Ovary (tissue), 9 donors: ENCODE measurements around the gene LCOR. TPM values are rescaled to one million over a fixed set of nuclear protein-coding genes. Genes with fewer than 3 reads are reported as not detected.

Experiments
- DNase-seq, 5 donors: peaks; one replicate each; pipeline ENCODE4 v3.0.0-alpha.2; 2019 to 2020
- H3K27ac ChIP-seq, 2 donors: fragments of 200-600 bp; one replicate each; pipeline versions ENCODE4 v1.5.1 to v1.8.0; 2019 to 2022
- H3K27me3 ChIP-seq: fragments of 200-600 bp; one replicate; pipeline ENCODE4 v1.8.0; 2022
- H3K36me3 ChIP-seq: fragments of 200-600 bp; sonication (generic); one replicate; pipeline ENCODE4 v1.5.1; 2019
- H3K4me1 ChIP-seq: one replicate; pipeline ENCODE4 v1.8.1; 2013; ENCODE audit warnings: mild to moderate bottlenecking, moderate library complexity; ENCODE audit not compliant: insufficient read depth
- H3K4me3 ChIP-seq: fragments of 200-600 bp; sonication (generic); one replicate; pipeline ENCODE4 v1.5.1; 2017
- H3K9me3 ChIP-seq, 2 donors: fragments of 200-600 bp in 1 of 2; sonication (generic) in 1 of 2; one replicate each; pipeline versions ENCODE4 v1.5.1 to v1.8.1; 2013 to 2019; ENCODE audit warnings: mild to moderate bottlenecking in 1 of 2, moderate library complexity in 1 of 2
- EP300 ChIP-seq: sonication (generic); formaldehyde crosslinking; IDR thresholded peaks from one replicate; pipeline ENCODE4 v1.6.1; 2017; ENCODE audit warnings: antibody characterized with exemption
- POLR2A ChIP-seq: fragments of 450-650 bp; IDR thresholded peaks from one replicate; pipeline ENCODE4 v1.6.1; 2017; ENCODE audit warnings: antibody characterized with exemption, mild to moderate bottlenecking, moderate library complexity
- WGBS, 3 donors: extraction: QIAGEN DNeasy Blood & Tissue Kit in 1 of 3; methylation state at CpG; one replicate each; pipeline versions ENCODE4 v1.1.5 to v1.1.7; 2013 to 2017; 5-methylcytosine and 5-hydroxymethylcytosine counted together
- intact Hi-C, 4 donors: fragments of 100-400 bp; cut with DNase I; formaldehyde crosslinking; loops; one replicate each; pipeline versions ENCODE4 v1.11.0 to v1.15.1; 2022 to 2023
- polyA plus RNA-seq, 2 donors: library from polyadenylated mRNA; stranded (reverse); fragments of 200-250 nt in 1 of 2; fragments of 350-450 nt in 1 of 2; fragmentation: Illumina TruSeq in 1 of 2; extraction: RNeasy Lipid Tissue Mini Kit (QIAGEN cat#74804) in 1 of 2; gene quantifications; one replicate each; pipeline ENCODE4 v1.2.3, GENCODE V29; 2013 to 2014
- total RNA-seq, 7 donors: library from RNA; depleted of rRNA in 2 of 7; stranded (reverse); fragments of >200 nt in 2 of 7; fragmentation: NEBNext Ultra II Directional in 3 of 7; extraction: Animal tissue kit (Norgen Biotek cat#: 25700) in 3 of 7; gene quantifications; one replicate each; pipeline versions ENCODE4 v1.1.0 to v1.2.4, GENCODE V29; 2016 to 2023
- TF ChIP-seq, protein P1 (sequence below), 3 donors: fragments of 450-650 bp in 2 of 3; fragments of 200-600 bp in 1 of 3; IDR thresholded peaks; one replicate each; pipeline versions ENCODE4 v1.5.1 to v1.8.0; 2016 to 2022; ENCODE audit warnings: antibody characterized with exemption in 3 of 3, mild to moderate bottlenecking in 1 of 3
- donor health status: DM: no; HTN: no; CAD: no; lungs with moderate emphysema.
- donor health status: DM: no; HTN: no; CAD: no.
- donor health status: Bipolar disorder and iron deficiency.
- donor health status: DM: yes; HTN: yes; CAD: no.
- donor health status: DM: no; HTN: no; CAD: no.
- donor health status: DM: yes; HTN: yes; CAD: no.

Gene LCOR
- total and polyA plus RNA-seq, 9 donors: 4.0 to 44.9 (median 29.8) TPM

DNA sequence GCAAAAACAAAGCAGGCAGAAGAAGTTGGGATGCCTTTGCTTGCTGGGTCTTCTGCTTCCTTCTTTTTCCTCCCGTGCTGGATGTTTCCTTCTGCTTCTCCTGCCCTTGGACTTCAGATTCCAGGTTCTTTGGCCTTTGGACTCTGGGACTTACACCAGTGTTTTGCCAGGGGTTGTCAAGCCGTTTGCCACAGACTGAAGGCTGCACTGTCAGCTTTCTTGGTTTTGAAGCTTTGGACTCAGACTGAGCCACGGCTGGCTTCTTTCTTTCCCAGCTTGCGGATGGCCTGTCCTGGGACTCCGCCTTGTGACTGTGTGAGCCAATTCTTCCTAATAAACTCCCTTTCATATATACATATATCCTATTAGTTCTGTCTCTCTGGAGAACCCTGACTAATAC lies 11.3 kb upstream of the LCOR start:
- no peaks in the 10 kb centered on the region for H3K9me3 ChIP-seq
- no peak overlapping the region for H3K4me3 ChIP-seq
- H3K36me3 ChIP-seq: no peaks in the 10 kb centered on the region
- WGBS, 3 donors: 74 to 79% (median 76%) methylated on average over 5 of the region's 5 CpGs
- H3K27ac ChIP-seq: no peak overlapping the region
- no peak for TF ChIP-seq POLR2A
- TF ChIP-seq, protein P1, sequence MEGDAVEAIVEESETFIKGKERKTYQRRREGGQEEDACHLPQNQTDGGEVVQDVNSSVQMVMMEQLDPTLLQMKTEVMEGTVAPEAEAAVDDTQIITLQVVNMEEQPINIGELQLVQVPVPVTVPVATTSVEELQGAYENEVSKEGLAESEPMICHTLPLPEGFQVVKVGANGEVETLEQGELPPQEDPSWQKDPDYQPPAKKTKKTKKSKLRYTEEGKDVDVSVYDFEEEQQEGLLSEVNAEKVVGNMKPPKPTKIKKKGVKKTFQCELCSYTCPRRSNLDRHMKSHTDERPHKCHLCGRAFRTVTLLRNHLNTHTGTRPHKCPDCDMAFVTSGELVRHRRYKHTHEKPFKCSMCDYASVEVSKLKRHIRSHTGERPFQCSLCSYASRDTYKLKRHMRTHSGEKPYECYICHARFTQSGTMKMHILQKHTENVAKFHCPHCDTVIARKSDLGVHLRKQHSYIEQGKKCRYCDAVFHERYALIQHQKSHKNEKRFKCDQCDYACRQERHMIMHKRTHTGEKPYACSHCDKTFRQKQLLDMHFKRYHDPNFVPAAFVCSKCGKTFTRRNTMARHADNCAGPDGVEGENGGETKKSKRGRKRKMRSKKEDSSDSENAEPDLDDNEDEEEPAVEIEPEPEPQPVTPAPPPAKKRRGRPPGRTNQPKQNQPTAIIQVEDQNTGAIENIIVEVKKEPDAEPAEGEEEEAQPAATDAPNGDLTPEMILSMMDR (IDR thresholded peaks at IDR 0.05): no peak
- no peak for TF ChIP-seq EP300
- no peaks in the 10 kb centered on the region for H3K27me3 ChIP-seq
- intact Hi-C loops: no loop called here
- DNase-seq: no peak
- H3K4me1 ChIP-seq: no peaks in the 10 kb centered on the region

DNA sequence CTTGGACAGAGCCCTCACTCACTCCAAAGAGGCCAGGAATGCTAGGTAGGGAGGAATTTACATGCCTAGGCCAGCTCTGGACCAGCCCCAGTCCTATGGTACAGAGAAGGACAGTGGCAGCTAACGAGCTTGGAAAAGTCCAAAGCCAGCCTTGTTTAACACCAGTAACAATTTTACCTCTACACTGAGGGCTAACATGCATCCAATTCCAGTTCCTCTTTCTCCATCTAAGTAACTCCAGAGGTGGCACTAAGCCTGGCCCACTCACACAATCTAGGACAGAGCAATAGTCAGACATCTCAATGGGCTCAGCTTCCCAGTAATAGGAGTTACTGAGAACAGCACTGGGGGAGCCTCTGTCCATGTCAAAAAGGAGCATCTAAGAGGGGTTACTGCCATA lies 5.7 kb upstream of the LCOR start:
- Histone ChIP-seq H3K4me1 (peaks cover 3% of the 10 kb centered on the region), H3K9me3 (no peaks in the 10 kb centered on the region), H3K36me3 (no peaks in the 10 kb centered on the region), H3K4me3 (no peak overlapping the region), H3K27me3 (no peaks in the 10 kb centered on the region), H3K27ac (no peak overlapping the region)
- WGBS, 3 donors: 89 to 94% (median 91%) methylated on average over 1 of the region's 1 CpG
- intact Hi-C loops: no loop called here
- no peak for DNase-seq
- TF ChIP-seq EP300 (no peak), POLR2A (no peak)
- TF ChIP-seq, protein P1 (IDR thresholded peaks at IDR 0.05): no peak

DNA sequence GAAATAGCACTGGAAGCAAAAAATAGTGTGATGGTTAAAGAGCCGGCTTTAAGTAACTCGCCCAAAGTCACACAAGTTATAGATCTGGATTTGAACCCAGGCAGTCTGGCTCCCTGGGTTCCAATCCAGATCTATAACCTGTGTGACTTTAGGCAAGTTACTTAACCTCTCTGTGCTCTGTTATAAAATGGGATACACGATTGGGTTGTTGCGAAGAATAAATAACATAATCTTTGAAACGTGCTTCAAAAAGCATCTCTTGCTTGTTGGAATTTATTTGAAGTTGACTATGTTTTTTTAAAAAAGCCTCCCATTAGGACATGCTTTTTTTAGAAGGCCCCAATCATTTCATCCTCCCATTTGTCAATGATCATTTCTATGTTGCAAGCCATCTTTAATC lies 3.5 kb upstream of the LCOR start:
- no peaks in the 10 kb centered on the region for H3K27me3 ChIP-seq
- intact Hi-C loops: no loop called here
- TF ChIP-seq, protein P1 (IDR thresholded peaks at IDR 0.05): no peak
- TF ChIP-seq POLR2A (no peak), EP300 (no peak)
- no peaks in the 10 kb centered on the region for H3K36me3 ChIP-seq
- no peak overlapping the region for H3K4me3 ChIP-seq
- no peak overlapping the region for H3K27ac ChIP-seq
- H3K9me3 ChIP-seq: no peaks in the 10 kb centered on the region
- H3K4me1 ChIP-seq: peaks cover 3% of the 10 kb centered on the region
- 79 to 86% (median 79%) methylated on average over 5 of the region's 5 CpGs for WGBS, 3 donors
- no peak for DNase-seq

DNA sequence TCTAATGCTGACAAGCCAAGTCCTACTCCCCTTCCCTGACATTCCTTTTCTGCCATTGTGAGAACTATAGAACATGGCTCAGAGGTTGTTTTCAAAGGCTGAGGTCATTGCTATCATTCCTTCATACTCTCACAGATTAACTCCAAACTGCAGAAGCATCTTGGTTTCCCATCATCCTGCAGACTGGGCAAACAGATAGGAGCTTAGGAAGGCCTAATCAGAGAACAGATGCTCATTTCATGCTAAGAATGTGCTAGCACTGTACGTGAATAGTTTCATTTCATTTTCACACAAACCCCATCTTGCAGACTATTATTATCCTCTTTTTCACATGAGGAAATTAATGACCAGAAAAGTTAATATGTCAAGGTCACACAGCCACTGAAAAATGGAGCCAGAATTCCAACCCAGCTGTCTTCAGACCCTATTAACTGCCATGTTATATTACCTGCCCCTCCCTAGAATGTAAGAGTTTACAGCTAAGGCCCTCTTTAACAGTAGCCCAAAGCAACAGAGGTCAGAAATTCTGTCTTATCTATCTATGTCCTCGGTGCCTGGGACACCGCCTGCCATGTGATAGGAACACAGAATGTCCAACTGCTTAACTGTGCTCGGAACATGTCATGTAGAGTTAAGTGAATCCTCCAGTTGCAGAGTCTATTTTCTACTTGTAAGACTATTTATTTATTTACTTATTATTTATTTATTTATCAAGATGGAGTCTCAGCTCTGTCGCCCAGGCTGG lies 2.9 kb upstream of the LCOR start:
- DNase-seq: no peak
- H3K4me1 ChIP-seq: peaks cover 3% of the 10 kb centered on the region
- WGBS, 3 donors: 76 to 77% (median 76%) methylated on average over 5 of the region's 5 CpGs
- H3K27me3 ChIP-seq: no peaks in the 10 kb centered on the region
- no peaks in the 10 kb centered on the region for H3K9me3 ChIP-seq
- H3K27ac ChIP-seq: no peak overlapping the region
- intact Hi-C loops: no loop called here
- no peaks in the 10 kb centered on the region for H3K36me3 ChIP-seq
- no peak overlapping the region for H3K4me3 ChIP-seq
- no peak for TF ChIP-seq EP300
- TF ChIP-seq, protein P1 (IDR thresholded peaks at IDR 0.05): no peak
- no peak for TF ChIP-seq POLR2A
